SK-N-SH (cell line): ENCODE data around the gene MARCHF3.

ENCODE experiments used
- CTCF ChIP-seq: fragments of 200-600 bp; sonication (generic); IDR thresholded peaks from 2 replicates; pipeline ENCODE4 v1.6.1; 2017; ENCODE audit warnings: antibody characterized with exemption, mild to moderate bottlenecking, moderate library complexity
- RAD21 ChIP-seq: IDR thresholded peaks from 2 replicates; pipeline ENCODE4 v1.6.1; 2012; ENCODE audit warnings: mild to moderate bottlenecking, low read length

- no peak for TF ChIP-seq RAD21
- no peak for TF ChIP-seq CTCF
Measured at GRCh38 chr5:126847826-126848251, 182.5 kb downstream of the MARCHF3 start.
